NCI-H1105 treated with DMSO at 0.1 percent for 48 hours (cell line): ENCODE data around the gene EGR4.
A peak's percentile ranks its signal among the peaks of the same experiment; 100 is the strongest.

Experiments used
- DNase-seq: peaks from one replicate; lab custom pipeline; 2025; lab: John Stamatoyannopoulos, UW

EGR4 gene

GRCh38 chr2:73249636-73250035 lies 43.7 kb downstream of the EGR4 start:
- no peak for DNase-seq

- DNase-seq, result no peak
These were observed 46.5 kb downstream of the EGR4 start for GRCh38 chr2:73246850-73247249.

- no peak for DNase-seq
These were observed 48.8 kb downstream of the EGR4 start for GRCh38 chr2:73244580-73244979.

GRCh38 chr2:73243884-73244570 lies 49.3 kb downstream of the EGR4 start:
- peak; percentile 16 for DNase-seq
